ENCODE results near the gene POC5. TPM values are rescaled to one million over a fixed set of nuclear protein-coding genes. Genes with fewer than 3 reads are reported as not detected.
A peak's percentile ranks its signal among the peaks of the same experiment; 100 is the strongest.
"Not testable (repeated sequence)": the region's sequence is repeated elsewhere in the genome, so short reads cannot be mapped to it uniquely, and the experiment has no call there.

The POC5 gene
- 15.1 TPM for total RNA-seq

- peak; percentile 98 for DNase-seq (ENCODE audit: low spot score)
Observed at GRCh38 chr5:75717082-75717922, at the start of gene POC5. POC5 (minus strand) TSS chr5:75717437; CDS start chr5:75712937, 4,500 bp downstream.

GRCh38 chr5:75758116-75758515, 40.9 kb upstream of the POC5 start:
- no peak for DNase-seq (ENCODE audit: low spot score)

DNA sequence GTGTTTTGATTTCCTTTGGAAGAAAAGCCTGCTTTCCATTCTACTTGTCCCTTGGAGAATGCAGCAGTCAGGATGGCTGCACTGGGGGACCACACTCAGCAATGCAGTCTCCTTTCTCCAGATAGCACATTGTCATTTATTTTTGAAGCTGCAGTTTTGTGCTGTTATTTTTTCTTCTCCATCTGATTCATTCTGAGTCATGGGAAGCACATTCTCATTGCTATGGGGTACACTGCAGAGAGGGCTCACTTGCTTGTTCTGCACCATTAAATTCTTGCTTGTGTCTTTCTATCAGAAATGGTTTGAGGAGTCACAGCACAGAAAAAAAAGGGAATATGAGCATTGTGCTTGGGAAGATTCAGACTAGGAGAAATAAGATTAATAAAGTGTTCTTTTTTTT, 39.7 kb upstream of the POC5 start:
- DNase-seq (ENCODE audit: low spot score) = no peak

GRCh38 chr5:75756211-75756610, 39.0 kb upstream of the POC5 start:
- DNase-seq (ENCODE audit: low spot score) = no peak

DNA sequence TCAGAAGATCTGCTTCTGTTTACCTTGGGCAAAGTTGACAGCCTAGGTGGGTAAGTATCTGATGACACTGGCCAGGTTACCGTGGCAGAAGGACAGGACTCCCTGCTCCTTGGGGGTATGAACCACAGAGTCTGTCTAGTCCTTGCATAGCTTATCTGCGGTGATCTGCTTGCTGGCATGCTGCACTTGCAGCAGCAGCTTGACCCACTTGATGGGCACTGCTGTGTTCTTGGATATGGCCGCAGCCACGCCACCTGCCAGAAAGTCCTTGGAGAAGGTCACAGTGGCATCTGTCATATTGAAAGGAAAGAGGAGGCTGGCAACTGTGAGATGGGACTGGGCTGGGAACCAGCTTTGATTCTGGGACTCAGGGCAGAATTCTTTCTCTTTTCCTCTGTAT, 35.9 kb upstream of the POC5 start:
- DNase-seq (ENCODE audit: low spot score) = no peak

- DNase-seq (ENCODE audit: low spot score) = no peak
Observed at GRCh38 chr5:75744355-75744754, 27.1 kb upstream of the POC5 start.

DNA sequence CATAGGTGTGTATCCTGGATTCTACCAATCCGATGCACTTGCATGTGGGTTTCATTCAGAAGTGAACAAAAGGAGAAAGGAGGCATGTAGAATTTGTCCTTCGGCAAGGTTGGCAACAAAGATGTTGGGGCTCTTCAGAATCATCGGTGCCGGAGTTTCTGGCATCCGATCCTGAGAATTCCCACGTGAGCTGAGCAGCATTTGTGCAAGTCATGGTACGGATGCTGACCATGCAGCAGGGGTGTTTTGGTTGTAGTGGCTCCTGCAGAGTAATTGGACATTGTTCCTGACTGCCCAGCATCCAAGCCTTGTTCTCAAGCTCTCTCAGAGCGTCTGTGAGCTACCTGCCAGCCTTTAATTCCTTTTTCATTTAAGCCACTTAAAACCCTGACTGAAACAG, 19.0 kb upstream of the POC5 start:
- no peak for DNase-seq (ENCODE audit: low spot score)

DNA sequence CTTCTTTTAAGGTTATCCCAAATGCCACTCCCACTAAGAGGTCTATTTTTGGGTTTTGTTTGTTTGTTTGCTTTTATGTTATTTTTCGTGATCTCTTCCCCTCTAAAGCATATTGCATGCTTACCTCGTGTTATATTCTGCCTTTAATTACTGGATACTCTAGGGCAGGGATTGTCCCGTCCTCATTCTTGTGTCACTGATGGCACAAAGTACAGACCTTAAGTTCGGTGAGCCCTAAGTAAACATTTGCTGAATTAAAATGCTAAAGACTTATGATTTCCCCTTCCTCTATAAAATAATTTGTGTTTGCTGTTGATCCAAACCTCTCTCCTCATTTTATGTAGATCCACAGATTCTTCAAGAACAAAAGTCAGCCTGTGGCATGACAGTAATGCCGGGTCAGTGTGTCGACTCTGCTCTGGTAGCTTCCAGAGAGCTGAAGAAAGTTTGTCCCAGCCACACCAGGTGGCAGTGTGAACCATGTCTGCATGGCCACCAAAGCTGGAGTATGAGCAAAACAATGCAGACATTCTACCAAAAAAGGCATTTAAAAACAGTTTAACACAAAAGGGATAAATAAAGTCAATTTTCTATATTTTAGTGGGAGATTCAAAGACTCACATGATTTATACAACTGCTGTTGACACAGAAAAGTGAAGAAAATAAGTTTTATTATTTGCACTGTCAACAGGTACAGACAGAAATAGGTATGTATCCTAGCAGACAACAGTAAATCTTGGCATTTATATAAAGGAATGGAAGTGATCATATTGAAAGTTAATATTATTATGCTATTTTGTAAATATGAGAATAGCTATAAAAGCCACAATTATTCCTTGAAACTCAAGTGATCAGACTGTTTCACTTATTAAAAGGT, 17.9 kb upstream of the POC5 start:
- DNase-seq (ENCODE audit: low spot score) = no peak

DNA sequence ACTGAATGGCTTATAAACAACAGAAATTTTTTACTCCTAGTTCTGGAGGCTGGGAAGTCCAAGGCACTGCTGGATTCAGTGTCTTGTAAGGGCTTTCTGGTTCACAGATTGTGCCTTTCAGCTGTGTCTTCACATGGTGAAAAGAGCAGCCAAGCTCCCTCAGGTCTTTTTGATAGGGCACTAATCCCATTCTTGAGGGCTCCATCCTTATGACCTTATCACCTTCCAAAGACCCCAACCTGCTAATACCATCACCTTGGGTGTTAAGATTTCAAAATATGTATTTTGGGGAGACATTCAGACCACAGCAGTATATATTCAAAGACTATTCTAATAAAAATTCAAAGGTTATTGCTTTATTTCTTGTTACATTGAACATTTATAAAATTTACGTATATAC, 16.5 kb upstream of the POC5 start:
- DNase-seq (ENCODE audit: low spot score) = no peak

- DNase-seq (ENCODE audit: low spot score) = not testable (repeated sequence)
Observed at GRCh38 chr5:75731515-75731914, 14.3 kb upstream of the POC5 start.

DNA sequence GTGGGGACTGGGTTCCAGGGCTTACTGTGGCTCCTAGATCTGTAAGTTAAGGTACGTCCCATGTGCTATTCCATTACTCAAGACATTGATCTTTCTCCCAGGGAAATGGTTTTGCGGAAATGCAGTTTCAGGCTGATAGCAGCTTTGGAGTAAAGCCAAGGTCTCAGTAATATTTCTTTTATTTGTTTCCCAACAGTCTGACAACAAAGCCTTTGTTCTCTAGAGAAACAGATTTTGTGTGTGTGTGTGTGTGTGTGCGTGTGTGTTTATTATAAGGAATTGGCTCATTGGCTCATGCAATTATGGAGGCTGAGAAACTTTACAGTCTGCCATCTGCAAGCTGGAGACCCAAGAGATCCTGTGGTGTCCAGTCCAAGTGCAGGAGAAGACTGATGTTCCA, 12.1 kb upstream of the POC5 start:
- DNase-seq (ENCODE audit: low spot score) = no peak

DNA sequence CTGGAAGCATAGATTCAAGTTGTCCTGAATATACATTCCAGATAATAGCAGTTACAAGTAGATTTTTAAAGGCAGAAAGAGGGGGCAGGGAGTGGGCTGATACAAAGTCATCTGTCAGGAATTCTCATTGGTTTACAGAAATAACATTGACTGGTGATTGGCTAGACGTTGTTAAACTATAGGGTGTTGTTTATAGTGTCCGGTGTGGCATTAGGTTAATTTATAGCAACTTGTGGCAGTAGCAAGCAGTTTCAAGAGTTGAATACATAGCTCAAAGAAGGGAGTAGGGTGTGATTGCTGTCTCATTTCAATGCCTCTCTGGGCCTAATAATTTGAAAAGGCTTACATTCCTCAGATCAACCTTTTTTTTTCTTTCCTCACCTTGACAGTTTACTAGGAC, 10.7 kb upstream of the POC5 start:
- DNase-seq (ENCODE audit: low spot score) = no peak

- not testable (repeated sequence) for DNase-seq (ENCODE audit: low spot score)
Observed at GRCh38 chr5:75726224-75726623, 9.0 kb upstream of the POC5 start.

- no peak for DNase-seq (ENCODE audit: low spot score)
Observed at GRCh38 chr5:75723378-75723777, 6.1 kb upstream of the POC5 start.

- DNase-seq (ENCODE audit: low spot score) = no peak
Observed at GRCh38 chr5:75721573-75721972, 4.3 kb upstream of the POC5 start.

DNA sequence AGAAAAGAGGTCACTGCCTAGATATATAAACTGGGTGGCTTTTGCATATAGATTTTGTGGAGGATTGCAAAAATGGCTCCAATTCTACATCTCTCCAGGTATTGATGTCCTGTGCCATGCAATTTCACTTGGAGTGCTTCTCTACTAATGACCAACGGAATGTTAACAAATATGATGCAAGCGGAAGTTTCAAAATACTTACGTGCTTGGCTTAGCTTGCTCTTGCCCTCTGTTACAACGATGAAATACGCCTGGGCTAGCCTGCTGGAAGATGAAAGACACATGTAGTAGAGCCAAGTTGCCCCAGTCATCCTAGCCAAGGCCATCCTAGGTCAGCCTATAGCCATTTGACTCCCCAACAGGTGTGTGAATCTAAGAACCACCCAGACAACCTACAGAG, 3.6 kb upstream of the POC5 start:
- no peak for DNase-seq (ENCODE audit: low spot score)

DNA sequence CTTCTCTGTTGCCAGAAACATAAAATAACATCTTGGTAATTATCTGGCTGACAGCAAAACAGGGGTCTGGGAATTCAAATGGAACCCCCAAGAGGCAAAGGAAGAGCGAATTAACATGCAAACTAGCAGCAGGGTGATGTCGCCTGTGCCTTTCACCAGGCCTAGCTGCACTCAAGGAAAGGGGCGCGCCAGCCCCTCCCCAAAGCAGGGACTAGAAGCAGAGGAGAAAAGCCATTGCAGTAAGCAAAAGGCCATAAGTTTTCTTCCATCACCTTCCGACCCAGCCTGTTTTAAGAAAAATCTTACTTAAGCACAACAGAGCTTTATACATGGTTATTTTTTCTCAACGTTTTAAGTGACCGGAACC, 539 bp downstream of the POC5 start:
- DNase-seq (ENCODE audit: low spot score) = no peak

DNA sequence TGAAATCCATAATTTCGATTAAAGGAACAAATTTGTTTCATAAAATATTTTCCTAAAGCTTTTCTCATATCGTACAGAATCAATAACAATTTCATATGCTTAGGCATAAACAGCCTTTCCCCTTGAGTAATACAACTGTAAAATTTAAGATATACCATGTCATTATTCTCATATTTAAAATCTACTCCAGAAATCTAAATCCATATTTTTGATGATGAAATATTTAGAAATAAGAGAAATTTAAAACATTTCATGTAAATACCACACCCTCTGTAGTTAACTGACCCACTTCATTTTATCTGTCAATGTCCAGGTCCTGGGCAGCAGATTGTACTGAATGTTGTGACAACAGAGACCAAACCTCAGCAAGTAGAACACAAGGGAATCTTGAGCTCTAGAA, 5.1 kb downstream of the POC5 start:
- DNase-seq (ENCODE audit: low spot score) = no peak

- no peak for DNase-seq (ENCODE audit: low spot score)
Observed at GRCh38 chr5:75711151-75711550, 6.1 kb downstream of the POC5 start.

DNA sequence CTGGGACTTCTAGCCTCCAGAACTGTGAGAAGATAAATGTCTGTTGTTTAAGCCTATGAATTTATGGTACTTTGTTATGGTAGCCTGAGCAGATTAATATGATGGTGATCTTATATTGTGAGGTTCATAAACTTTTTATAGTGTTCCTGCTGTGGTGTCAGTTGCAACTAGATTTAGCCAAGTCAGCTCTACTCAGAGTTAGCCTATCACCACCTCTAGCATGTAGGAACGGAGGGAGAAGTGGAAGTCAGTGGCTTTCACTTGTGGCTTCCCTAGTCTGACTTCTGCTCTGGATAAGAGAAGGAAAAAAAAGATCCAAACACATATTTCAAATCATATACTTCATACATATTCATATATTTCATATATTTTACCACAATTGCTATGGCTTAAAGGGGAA, 6.6 kb downstream of the POC5 start:
- DNase-seq (ENCODE audit: low spot score) = no peak

GRCh38 chr5:75707911-75708509, 9.2 kb downstream of the POC5 start:
- DNase-seq (ENCODE audit: low spot score) = no peak

DNA sequence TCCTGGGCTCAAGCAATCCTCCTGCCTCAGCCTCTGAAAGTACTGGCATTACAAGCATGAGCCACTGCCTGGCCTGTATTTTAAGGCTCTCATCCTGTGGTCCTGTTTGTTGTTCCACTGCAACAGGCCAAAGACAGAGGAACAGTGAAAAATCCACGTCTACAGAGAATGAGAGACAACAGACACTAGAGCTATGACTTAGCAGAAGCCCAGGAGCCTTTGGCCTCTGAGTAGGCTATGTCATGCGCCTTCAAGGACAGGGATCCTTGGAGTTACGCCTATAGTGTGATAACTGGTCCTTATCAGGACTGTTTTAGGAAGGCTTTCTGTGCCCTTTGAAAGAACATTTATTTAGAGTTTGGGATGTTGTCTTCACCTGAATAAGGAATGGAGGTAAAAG, 10.5 kb downstream of the POC5 start:
- DNase-seq (ENCODE audit: low spot score) = no peak

- no peak for DNase-seq (ENCODE audit: low spot score)
Observed at GRCh38 chr5:75706016-75706415, 11.2 kb downstream of the POC5 start.
